A673 (cell line): ENCODE results near the gene DCAKD. TPM values are rescaled to one million over a fixed set of nuclear protein-coding genes. Genes with fewer than 3 reads are reported as not detected.

Experiments
- BruUV-seq: library from RNA; stranded (reverse); fragments of 400-500 nt; replicated peaks from 2 replicates; lab custom pipeline; 2021; lab: Mats Ljungman, UMichigan
- CTCF ChIA-PET: fragments of 300-600 bp; sonication (Branson Sonifier 250); formaldehyde crosslinking; loops from one replicate; lab custom pipeline; 2022; ENCODE audit warnings: antibody characterized with exemption; lab: Charles Lee
- POLR2A ChIA-PET: fragments of 300-600 bp; sonication (Branson Sonifier 250); formaldehyde crosslinking; loops from one replicate; lab custom pipeline; 2022; ENCODE audit warnings: antibody characterized with exemption; ENCODE audit not compliant: low non-redundant PET; lab: Charles Lee
- DNase-seq: peaks from one replicate; pipeline ENCODE4 v3.0.0-alpha.2; 2015; ENCODE audit warnings: low spot score
- H3K27ac ChIP-seq: fragments of 200-600 bp; sonication (generic); 2 replicates; pipeline ENCODE4 v1.5.1; 2016; ENCODE audit warnings: mixed run types, low read depth, mild to moderate bottlenecking, mixed read lengths, antibody characterized with exemption, low read length; ENCODE audit not compliant: poor library complexity, severe bottlenecking
- H3K27me3 ChIP-seq: fragments of 200-600 bp; sonication (generic); replicated peaks from 2 replicates; pipeline ENCODE4 v1.6.1; 2017; ENCODE audit warnings: mixed run types, low read depth, mild to moderate bottlenecking, mixed read lengths, antibody characterized with exemption, low read length; ENCODE audit not compliant: insufficient read depth, poor library complexity
- H3K36me3 ChIP-seq: fragments of 200-600 bp; sonication (generic); 2 replicates; pipeline ENCODE4 v1.6.1; 2016; ENCODE audit warnings: mixed run types, mild to moderate bottlenecking, mixed read lengths, antibody characterized with exemption, low read length; ENCODE audit not compliant: insufficient read depth, poor library complexity, severe bottlenecking
- H3K4me1 ChIP-seq: fragments of 200-600 bp; sonication (generic); 2 replicates; pipeline ENCODE4 v1.6.1; 2017; ENCODE audit warnings: mixed run types, mild to moderate bottlenecking, mixed read lengths, antibody characterized with exemption, low read length; ENCODE audit not compliant: insufficient read depth, poor library complexity, severe bottlenecking
- H3K4me3 ChIP-seq: fragments of 200-600 bp; sonication (generic); 2 replicates; pipeline ENCODE4 v1.5.1; 2016; ENCODE audit warnings: low read depth, mixed run types, mild to moderate bottlenecking, mixed read lengths, low read length; ENCODE audit not compliant: poor library complexity, severe bottlenecking
- H3K9me3 ChIP-seq: fragments of 200-600 bp; sonication (generic); 2 replicates; pipeline ENCODE4 v1.6.1; 2016; ENCODE audit warnings: mixed run types, low read depth, mild to moderate bottlenecking, mixed read lengths, antibody characterized with exemption, low read length; ENCODE audit not compliant: poor library complexity, severe bottlenecking
- EZH2 ChIP-seq: fragments of 200-600 bp; sonication (generic); IDR thresholded peaks from 2 replicates; pipeline ENCODE4 v1.6.1; 2017; ENCODE audit warnings: borderline replicate concordance, low read depth, mild to moderate bottlenecking, mixed read lengths, antibody characterized with exemption, low read length; ENCODE audit not compliant: poor library complexity, severe bottlenecking
- intact Hi-C: fragments of 100-400 bp; cut with micrococcal nuclease; formaldehyde crosslinking; loops from one replicate; pipeline ENCODE4 v1.10.0; 2022; ENCODE audit not compliant: unreplicated experiment
- total RNA-seq: library from RNA; stranded (reverse); gene quantifications from 2 replicates; pipeline ENCODE4 v1.2.3, GENCODE V29; 2021
- TF ChIP-seq, protein P1 (sequence below): fragments of 300-800, 200-600 bp; sonication (generic); conservative IDR thresholded peaks from 2 replicates; pipeline ENCODE4 v1.5.1; 2017; ENCODE audit warnings: low read depth, mild to moderate bottlenecking, antibody characterized with exemption, low read length, moderate library complexity, mixed read lengths

Gene DCAKD
- total RNA-seq, 1 experiment from 2014 or later = 19.1 TPM

DNA sequence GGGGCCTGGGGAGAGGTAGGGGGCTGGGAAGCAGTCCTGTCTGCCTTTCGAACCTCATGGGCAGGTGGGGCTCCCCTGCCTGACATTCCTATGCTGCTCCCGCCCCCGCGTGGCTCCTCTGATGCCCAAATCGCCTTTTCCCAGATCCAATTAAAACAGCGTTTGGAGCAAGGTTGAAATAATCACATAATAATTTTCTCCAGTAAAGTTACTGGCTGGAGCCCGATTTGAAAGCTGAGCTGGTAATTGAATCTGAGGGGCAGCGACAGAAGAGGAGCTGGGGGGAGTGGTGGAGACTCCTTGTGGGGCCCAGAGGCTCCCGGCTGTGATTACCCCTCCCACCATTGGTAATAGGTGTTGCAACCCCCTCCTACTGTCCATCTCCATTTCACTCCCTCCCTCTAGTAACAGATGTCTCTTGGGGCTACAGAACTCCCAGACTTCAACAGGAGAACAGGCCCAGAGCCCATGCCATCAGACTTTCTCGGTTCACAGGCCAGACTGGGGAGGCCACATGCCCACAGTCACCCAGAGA is 44.4 kb downstream of the DCAKD start:
- intact Hi-C loops = no loop called here
- no peak for DNase-seq
- H3K27me3 ChIP-seq = no peaks in the 10 kb centered on the region
- no TSS peak for BruUV-seq
- H3K4me3 ChIP-seq = no peak overlapping the region
- no peaks in the 10 kb centered on the region for H3K9me3 ChIP-seq
- TF ChIP-seq, protein P1, sequence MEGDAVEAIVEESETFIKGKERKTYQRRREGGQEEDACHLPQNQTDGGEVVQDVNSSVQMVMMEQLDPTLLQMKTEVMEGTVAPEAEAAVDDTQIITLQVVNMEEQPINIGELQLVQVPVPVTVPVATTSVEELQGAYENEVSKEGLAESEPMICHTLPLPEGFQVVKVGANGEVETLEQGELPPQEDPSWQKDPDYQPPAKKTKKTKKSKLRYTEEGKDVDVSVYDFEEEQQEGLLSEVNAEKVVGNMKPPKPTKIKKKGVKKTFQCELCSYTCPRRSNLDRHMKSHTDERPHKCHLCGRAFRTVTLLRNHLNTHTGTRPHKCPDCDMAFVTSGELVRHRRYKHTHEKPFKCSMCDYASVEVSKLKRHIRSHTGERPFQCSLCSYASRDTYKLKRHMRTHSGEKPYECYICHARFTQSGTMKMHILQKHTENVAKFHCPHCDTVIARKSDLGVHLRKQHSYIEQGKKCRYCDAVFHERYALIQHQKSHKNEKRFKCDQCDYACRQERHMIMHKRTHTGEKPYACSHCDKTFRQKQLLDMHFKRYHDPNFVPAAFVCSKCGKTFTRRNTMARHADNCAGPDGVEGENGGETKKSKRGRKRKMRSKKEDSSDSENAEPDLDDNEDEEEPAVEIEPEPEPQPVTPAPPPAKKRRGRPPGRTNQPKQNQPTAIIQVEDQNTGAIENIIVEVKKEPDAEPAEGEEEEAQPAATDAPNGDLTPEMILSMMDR = no peak
- TF ChIP-seq EZH2 = no peak
- H3K36me3 ChIP-seq = no peaks in the 10 kb centered on the region
- H3K4me1 ChIP-seq = no peaks in the 10 kb centered on the region
- POLR2A ChIA-PET = no interaction called here
- CTCF ChIA-PET = no interaction called here
- H3K27ac ChIP-seq = no peak overlapping the region

DNA sequence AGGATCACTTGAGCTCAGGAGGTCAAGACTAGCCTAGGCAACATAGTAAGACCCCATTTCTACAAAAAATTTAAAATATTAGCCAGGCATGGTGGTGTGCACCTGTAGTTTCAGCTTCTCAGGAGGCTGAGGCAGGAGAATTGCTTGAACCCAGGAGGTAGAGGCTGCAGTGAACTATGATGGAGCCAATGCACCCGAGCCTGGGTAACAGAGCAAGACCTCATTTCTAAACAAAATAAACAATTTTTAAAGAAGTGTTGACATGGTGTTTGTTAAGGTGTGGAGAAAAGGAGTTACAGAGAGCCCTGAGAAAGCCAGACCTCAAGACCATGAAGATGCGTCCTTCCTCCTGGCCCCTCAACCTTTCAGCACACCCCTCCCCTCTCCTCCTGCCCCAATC is 45.7 kb downstream of the DCAKD start:
- no TSS peak for BruUV-seq
- Histone ChIP-seq H3K4me1 (no peaks in the 10 kb centered on the region), H3K4me3 (no peak overlapping the region), H3K36me3 (no peaks in the 10 kb centered on the region), H3K9me3 (no peaks in the 10 kb centered on the region), H3K27me3 (no peaks in the 10 kb centered on the region), H3K27ac (no peak overlapping the region)
- ChIA-PET POLR2A (no interaction called here), CTCF (no interaction called here)
- no peak for TF ChIP-seq EZH2
- TF ChIP-seq, protein P1 = no peak
- no peak for DNase-seq
- intact Hi-C loops = no loop called here

DNA sequence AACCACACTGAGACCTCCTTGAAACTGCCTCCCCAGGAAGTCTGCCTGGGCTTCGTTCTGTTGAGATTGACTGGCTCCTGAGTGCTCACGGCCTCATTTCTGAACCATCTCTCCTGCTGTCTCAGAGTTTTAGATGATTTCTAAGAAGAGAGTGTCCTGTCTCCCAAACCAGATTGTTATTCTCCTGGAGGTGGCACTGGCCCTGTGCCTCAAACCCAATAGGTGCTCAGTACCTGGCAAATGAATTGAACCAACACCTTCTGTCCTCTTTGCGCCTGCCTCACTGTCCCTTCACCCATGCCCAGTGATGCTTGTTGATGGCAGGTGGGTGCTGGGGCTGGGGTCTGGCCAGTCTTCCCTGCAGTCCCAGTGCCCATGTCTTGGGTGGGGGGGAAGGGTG is 47.0 kb downstream of the DCAKD start:
- Histone ChIP-seq H3K27me3 (no peaks in the 10 kb centered on the region), H3K4me1 (no peaks in the 10 kb centered on the region), H3K4me3 (no peak overlapping the region), H3K27ac (no peak overlapping the region), H3K36me3 (no peaks in the 10 kb centered on the region), H3K9me3 (no peaks in the 10 kb centered on the region)
- intact Hi-C loops = no loop called here
- no peak for DNase-seq
- BruUV-seq = no TSS peak
- TF ChIP-seq EZH2 = no peak
- TF ChIP-seq, protein P1 = no peak
- ChIA-PET POLR2A (no interaction called here), CTCF (no interaction called here)
